Liver (tissue), 9 donors: Measurements from ENCODE around the gene HOXB9. TPM values are rescaled to one million over a fixed set of nuclear protein-coding genes. Genes with fewer than 3 reads are reported as not detected.

Experiments
- DNase-seq: peaks from one replicate; pipeline ENCODE4 v3.0.0-alpha.2; 2017; ENCODE audit warnings: low spot score
- H3K27ac ChIP-seq, 2 donors: one replicate each; pipeline ENCODE4 v1.7.0; 2013; ENCODE audit warnings: inconsistent platforms in 2 of 2, low read length in 2 of 2, control low read depth in 1 of 2, low read depth in 1 of 2, mild to moderate bottlenecking in 1 of 2
- H3K27me3 ChIP-seq, 4 donors: one replicate each; pipeline versions ENCODE4 v1.6.1 to v1.7.0; 2013; ENCODE audit warnings: low read length in 3 of 4, inconsistent platforms in 1 of 4, mild to moderate bottlenecking in 1 of 4, moderate library complexity in 1 of 4; ENCODE audit not compliant: control insufficient read depth in 4 of 4, insufficient read depth in 4 of 4
- H3K36me3 ChIP-seq, 4 donors: one replicate each; pipeline versions ENCODE4 v1.6.1 to v1.7.0; 2013; ENCODE audit warnings: low read length in 3 of 4, mild to moderate bottlenecking in 3 of 4, low read depth in 1 of 4, moderate library complexity in 1 of 4; ENCODE audit not compliant: control insufficient read depth in 4 of 4, insufficient read depth in 3 of 4
- H3K4me1 ChIP-seq, 4 donors: one replicate each; pipeline versions ENCODE4 v1.6.1 to v1.7.0; 2013; ENCODE audit warnings: low read length in 3 of 4, mild to moderate bottlenecking in 3 of 4, moderate library complexity in 1 of 4; ENCODE audit not compliant: control insufficient read depth in 4 of 4, insufficient read depth in 4 of 4
- H3K4me3 ChIP-seq, 3 donors: one replicate each; pipeline versions ENCODE4 v1.6.1 to v1.7.0; 2013; ENCODE audit warnings: low read length in 3 of 3, control low read depth in 1 of 3, low read depth in 1 of 3, mild to moderate bottlenecking in 1 of 3
- H3K9ac ChIP-seq, 2 donors: one replicate each; pipeline ENCODE4 v1.7.0; 2013; ENCODE audit warnings: low read length in 2 of 2, mild to moderate bottlenecking in 2 of 2, moderate library complexity in 2 of 2, control low read depth in 1 of 2, low read depth in 1 of 2
- H3K9me3 ChIP-seq, 4 donors: one replicate each; pipeline versions ENCODE4 v1.6.1 to v1.7.0; 2013; ENCODE audit warnings: low read length in 3 of 4; ENCODE audit not compliant: control insufficient read depth in 4 of 4
- EGR1 ChIP-seq, 2 donors: IDR thresholded peaks; 2 replicates each; pipeline ENCODE4 v1.6.1; 2016 to 2018; ENCODE audit warnings: antibody characterized with exemption in 2 of 2, low read depth in 2 of 2
- FOXA1 ChIP-seq: IDR thresholded peaks from 2 replicates; pipeline ENCODE4 v1.6.1; 2016; ENCODE audit warnings: antibody characterized with exemption
- GABPA ChIP-seq, 2 donors: IDR thresholded peaks in 1 of 2; conservative IDR thresholded peaks in 1 of 2; 2 replicates each; pipeline ENCODE4 v1.6.1; 2016; ENCODE audit warnings: antibody characterized with exemption in 2 of 2, mild to moderate bottlenecking in 1 of 2, moderate library complexity in 1 of 2
- HNF4A ChIP-seq, 2 donors: conservative IDR thresholded peaks; 2 replicates each; pipeline ENCODE4 v1.6.1; 2016; ENCODE audit warnings: antibody characterized with exemption in 2 of 2, mild to moderate bottlenecking in 2 of 2
- HNF4G ChIP-seq: IDR thresholded peaks from 2 replicates; pipeline ENCODE4 v1.6.1; 2016; ENCODE audit warnings: antibody characterized with exemption
- JUND ChIP-seq, 2 donors: IDR thresholded peaks; 2 replicates each; pipeline ENCODE4 v1.6.1; 2016; ENCODE audit warnings: antibody characterized with exemption in 2 of 2
- NR2F2 ChIP-seq: IDR thresholded peaks from 2 replicates; pipeline ENCODE4 v1.6.1; 2016; ENCODE audit warnings: antibody characterized with exemption
- RAD21 ChIP-seq, 2 donors: IDR thresholded peaks; 2 replicates each; pipeline ENCODE4 v1.6.1; 2016; ENCODE audit warnings: antibody characterized with exemption in 2 of 2, mild to moderate bottlenecking in 2 of 2
- RXRA ChIP-seq, 2 donors: IDR thresholded peaks; 2 replicates each; pipeline ENCODE4 v1.6.1; 2017 to 2018; ENCODE audit warnings: antibody characterized with exemption in 2 of 2, mild to moderate bottlenecking in 1 of 2
- SP1 ChIP-seq: IDR thresholded peaks from 2 replicates; pipeline ENCODE4 v1.6.1; 2018; ENCODE audit warnings: antibody characterized with exemption, mild to moderate bottlenecking
- TAF1 ChIP-seq: conservative IDR thresholded peaks from 2 replicates; pipeline ENCODE4 v1.6.1; 2016; ENCODE audit warnings: antibody characterized with exemption, mild to moderate bottlenecking
- WGBS: extraction: QIAGEN DNeasy Blood & Tissue Kit; methylation state at CpG from one replicate; pipeline ENCODE4 v1.1.7; 2013; 5-methylcytosine and 5-hydroxymethylcytosine counted together
- polyA plus RNA-seq, 2 donors: library from polyadenylated mRNA; stranded (reverse) in 1 of 2; unstranded in 1 of 2; fragments of 200-250 nt in 1 of 2; fragments of >200 nt in 1 of 2; fragmentation: Nextera tagmentation in 1 of 2; extraction: Ambion mirVana in 1 of 2; gene quantifications; one replicate each; pipeline versions ENCODE4 v1.2.1 to v1.2.3, GENCODE V29; 2013 to 2015
- total RNA-seq, 2 donors: library from RNA; depleted of rRNA; stranded (reverse); fragments of >200 nt; gene quantifications; one replicate each; pipeline ENCODE4 v1.2.3, GENCODE V29; 2014
- TF ChIP-seq, protein P1 (sequence below): IDR thresholded peaks from 2 replicates; pipeline ENCODE4 v1.6.1; 2016; ENCODE audit warnings: antibody characterized with exemption
- TF ChIP-seq, protein P2 (sequence below): IDR thresholded peaks from 2 replicates; pipeline ENCODE4 v1.6.1; 2016; ENCODE audit warnings: antibody characterized with exemption
- TF ChIP-seq, protein P3 (sequence below): IDR thresholded peaks from 2 replicates; pipeline ENCODE4 v1.6.1; 2016; ENCODE audit warnings: antibody characterized with exemption, mild to moderate bottlenecking
- TF ChIP-seq, protein P4 (sequence below): fragments of 150-350 bp; IDR thresholded peaks from 2 replicates; pipeline ENCODE4 v1.5.1; 2017; ENCODE audit warnings: improper control_type of control experiment, low read depth, low read length; ENCODE audit not compliant: missing input control
- TF ChIP-seq, protein P5 (sequence below): IDR thresholded peaks from 2 replicates; pipeline ENCODE4 v1.6.1; 2016; ENCODE audit warnings: antibody characterized with exemption
- donor health status: healthy.
- donor health status: healthy.
- donor health status: healthy.
- donor health status: healthy.
- donor health status: healthy.

HOXB9 gene
- total and polyA plus RNA-seq, 4 donors, result not detected

DNA sequence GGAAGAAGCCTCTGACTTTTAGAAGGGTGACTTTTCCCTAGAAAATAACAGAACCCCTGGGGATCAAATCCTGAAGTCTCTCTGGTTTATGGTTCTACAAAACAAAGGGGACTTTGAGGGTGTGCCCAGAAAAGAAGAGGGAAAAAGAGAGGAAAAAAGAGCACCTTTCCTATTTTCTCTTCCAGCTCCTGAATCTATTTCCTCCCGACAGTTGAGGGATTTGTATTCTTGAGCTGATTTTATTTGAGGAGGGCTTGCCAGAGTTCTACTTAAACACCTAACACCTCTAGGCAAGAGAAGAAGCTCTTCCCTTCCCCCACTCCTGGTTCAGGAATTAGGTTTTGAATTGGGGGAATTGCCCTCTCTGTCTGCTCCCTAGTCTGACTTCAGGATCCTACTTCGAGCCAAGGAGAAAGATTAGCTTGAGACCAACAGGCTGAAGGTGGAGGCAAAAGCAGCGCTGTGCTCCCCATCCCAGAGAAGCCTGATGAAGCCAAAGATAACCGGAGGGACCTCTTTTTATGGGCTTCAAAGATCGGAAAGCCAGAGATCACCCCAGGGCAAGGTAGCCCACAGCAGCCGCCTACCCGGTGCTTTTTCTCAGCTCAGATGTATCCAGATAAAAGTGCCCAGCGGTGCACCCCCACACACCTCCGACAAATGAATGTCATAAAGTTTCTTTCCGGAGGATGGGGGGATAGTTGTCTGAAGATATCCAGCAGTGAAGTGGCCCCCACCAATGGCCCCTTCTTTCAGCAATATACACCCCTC is 36.9 kb downstream of the HOXB9 start:
- DNase-seq, result no peak
- no peaks in the 10 kb centered on the region for H3K9me3 ChIP-seq
- H3K36me3 ChIP-seq, result no peaks in the 10 kb centered on the region
- TF ChIP-seq SP1 (no peak), HNF4A (conservative IDR thresholded peaks at IDR 0.05) (no peak), TAF1 (no peak), RAD21 (IDR thresholded peaks at IDR 0.05) (no peak), NR2F2 (no peak), EGR1 (IDR thresholded peaks at IDR 0.05; ENCODE audit: low read depth in 2 of 2) (no peak), RXRA (IDR thresholded peaks at IDR 0.05) (no peak), HNF4G (no peak), GABPA (IDR thresholded peaks at IDR 0.05 in 1 of 2, conservative IDR thresholded peaks at IDR 0.05 in 1 of 2) (no peak), FOXA1 (no peak), JUND (IDR thresholded peaks at IDR 0.05) (no peak)
- TF ChIP-seq, protein P1, sequence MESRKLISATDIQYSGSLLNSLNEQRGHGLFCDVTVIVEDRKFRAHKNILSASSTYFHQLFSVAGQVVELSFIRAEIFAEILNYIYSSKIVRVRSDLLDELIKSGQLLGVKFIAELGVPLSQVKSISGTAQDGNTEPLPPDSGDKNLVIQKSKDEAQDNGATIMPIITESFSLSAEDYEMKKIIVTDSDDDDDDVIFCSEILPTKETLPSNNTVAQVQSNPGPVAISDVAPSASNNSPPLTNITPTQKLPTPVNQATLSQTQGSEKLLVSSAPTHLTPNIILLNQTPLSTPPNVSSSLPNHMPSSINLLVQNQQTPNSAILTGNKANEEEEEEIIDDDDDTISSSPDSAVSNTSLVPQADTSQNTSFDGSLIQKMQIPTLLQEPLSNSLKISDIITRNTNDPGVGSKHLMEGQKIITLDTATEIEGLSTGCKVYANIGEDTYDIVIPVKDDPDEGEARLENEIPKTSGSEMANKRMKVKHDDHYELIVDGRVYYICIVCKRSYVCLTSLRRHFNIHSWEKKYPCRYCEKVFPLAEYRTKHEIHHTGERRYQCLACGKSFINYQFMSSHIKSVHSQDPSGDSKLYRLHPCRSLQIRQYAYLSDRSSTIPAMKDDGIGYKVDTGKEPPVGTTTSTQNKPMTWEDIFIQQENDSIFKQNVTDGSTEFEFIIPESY, result no peak
- TF ChIP-seq, protein P2, sequence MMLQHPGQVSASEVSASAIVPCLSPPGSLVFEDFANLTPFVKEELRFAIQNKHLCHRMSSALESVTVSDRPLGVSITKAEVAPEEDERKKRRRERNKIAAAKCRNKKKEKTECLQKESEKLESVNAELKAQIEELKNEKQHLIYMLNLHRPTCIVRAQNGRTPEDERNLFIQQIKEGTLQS, result no peak
- TF ChIP-seq, protein P3, sequence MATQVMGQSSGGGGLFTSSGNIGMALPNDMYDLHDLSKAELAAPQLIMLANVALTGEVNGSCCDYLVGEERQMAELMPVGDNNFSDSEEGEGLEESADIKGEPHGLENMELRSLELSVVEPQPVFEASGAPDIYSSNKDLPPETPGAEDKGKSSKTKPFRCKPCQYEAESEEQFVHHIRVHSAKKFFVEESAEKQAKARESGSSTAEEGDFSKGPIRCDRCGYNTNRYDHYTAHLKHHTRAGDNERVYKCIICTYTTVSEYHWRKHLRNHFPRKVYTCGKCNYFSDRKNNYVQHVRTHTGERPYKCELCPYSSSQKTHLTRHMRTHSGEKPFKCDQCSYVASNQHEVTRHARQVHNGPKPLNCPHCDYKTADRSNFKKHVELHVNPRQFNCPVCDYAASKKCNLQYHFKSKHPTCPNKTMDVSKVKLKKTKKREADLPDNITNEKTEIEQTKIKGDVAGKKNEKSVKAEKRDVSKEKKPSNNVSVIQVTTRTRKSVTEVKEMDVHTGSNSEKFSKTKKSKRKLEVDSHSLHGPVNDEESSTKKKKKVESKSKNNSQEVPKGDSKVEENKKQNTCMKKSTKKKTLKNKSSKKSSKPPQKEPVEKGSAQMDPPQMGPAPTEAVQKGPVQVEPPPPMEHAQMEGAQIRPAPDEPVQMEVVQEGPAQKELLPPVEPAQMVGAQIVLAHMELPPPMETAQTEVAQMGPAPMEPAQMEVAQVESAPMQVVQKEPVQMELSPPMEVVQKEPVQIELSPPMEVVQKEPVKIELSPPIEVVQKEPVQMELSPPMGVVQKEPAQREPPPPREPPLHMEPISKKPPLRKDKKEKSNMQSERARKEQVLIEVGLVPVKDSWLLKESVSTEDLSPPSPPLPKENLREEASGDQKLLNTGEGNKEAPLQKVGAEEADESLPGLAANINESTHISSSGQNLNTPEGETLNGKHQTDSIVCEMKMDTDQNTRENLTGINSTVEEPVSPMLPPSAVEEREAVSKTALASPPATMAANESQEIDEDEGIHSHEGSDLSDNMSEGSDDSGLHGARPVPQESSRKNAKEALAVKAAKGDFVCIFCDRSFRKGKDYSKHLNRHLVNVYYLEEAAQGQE, result no peak
- TF ChIP-seq, protein P4, sequence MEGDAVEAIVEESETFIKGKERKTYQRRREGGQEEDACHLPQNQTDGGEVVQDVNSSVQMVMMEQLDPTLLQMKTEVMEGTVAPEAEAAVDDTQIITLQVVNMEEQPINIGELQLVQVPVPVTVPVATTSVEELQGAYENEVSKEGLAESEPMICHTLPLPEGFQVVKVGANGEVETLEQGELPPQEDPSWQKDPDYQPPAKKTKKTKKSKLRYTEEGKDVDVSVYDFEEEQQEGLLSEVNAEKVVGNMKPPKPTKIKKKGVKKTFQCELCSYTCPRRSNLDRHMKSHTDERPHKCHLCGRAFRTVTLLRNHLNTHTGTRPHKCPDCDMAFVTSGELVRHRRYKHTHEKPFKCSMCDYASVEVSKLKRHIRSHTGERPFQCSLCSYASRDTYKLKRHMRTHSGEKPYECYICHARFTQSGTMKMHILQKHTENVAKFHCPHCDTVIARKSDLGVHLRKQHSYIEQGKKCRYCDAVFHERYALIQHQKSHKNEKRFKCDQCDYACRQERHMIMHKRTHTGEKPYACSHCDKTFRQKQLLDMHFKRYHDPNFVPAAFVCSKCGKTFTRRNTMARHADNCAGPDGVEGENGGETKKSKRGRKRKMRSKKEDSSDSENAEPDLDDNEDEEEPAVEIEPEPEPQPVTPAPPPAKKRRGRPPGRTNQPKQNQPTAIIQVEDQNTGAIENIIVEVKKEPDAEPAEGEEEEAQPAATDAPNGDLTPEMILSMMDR, result no peak
- peaks cover 2 to 27% (median 13%) of the 10 kb centered on the region in 4 donors for H3K4me1 ChIP-seq
- 30% methylated on average over 10 of the region's 10 CpGs for WGBS
- H3K27me3 ChIP-seq, result peaks cover 1 to 15% (median 5%) of the 10 kb centered on the region in 4 donors
- H3K9ac ChIP-seq, result no peak overlapping the region
- no peak overlapping the region for H3K4me3 ChIP-seq
- H3K27ac ChIP-seq, result no peak overlapping the region

DNA sequence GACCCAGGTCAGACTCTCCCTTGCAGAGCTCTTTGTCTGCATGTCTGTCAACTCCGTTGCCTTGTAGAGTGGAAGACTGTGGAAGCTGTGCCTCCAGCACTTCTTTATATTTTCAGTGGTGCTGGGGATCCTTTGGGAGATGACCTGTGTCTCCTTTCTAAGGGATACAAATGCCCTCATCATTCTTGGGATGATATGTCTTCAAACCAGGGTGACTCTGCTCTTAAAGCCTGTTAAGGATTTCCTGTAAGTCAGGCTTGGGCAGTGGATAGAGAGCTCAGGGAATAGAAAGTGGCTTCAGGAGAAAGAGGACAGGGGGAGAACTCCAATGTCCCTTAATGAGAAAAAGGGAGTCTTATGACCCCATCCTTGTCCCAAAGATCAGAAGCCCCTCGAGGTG is 37.6 kb downstream of the HOXB9 start:
- Histone ChIP-seq H3K27ac (no peak overlapping the region), H3K27me3 (peaks cover 0 to 16% (median 7%) of the 10 kb centered on the region in 4 donors), H3K4me3 (no peak overlapping the region), H3K36me3 (no peaks in the 10 kb centered on the region), H3K9ac (no peak overlapping the region), H3K4me1 (peaks cover 2 to 24% (median 13%) of the 10 kb centered on the region in 4 donors), H3K9me3 (no peaks in the 10 kb centered on the region)
- no peak for DNase-seq
- WGBS, result 31% methylated on average over 2 of the region's 2 CpGs
- TF ChIP-seq, protein P3, result no peak
- TF ChIP-seq, protein P2, result no peak
- TF ChIP-seq TAF1 (no peak), HNF4G (no peak), RAD21 (IDR thresholded peaks at IDR 0.05) (no peak), GABPA (IDR thresholded peaks at IDR 0.05 in 1 of 2, conservative IDR thresholded peaks at IDR 0.05 in 1 of 2) (no peak)
- TF ChIP-seq, protein P4, result no peak
- TF ChIP-seq, protein P5, sequence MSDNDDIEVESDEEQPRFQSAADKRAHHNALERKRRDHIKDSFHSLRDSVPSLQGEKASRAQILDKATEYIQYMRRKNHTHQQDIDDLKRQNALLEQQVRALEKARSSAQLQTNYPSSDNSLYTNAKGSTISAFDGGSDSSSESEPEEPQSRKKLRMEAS, result no peak
